22Rv1 (cell line): Measurements from ENCODE around the gene HGFAC.

Experiments
- H3K27ac ChIP-seq: fragments of 450-650 bp; 2 replicates; pipeline ENCODE4 v1.5.1; 2017
- CTCF ChIP-seq: fragments of 450-650 bp; IDR thresholded peaks from 2 replicates; pipeline ENCODE4 v1.5.1; 2017; ENCODE audit warnings: mild to moderate bottlenecking
- ZFX ChIP-seq: fragments of 450-650 bp; IDR thresholded peaks from 2 replicates; pipeline ENCODE4 v1.6.1; 2017; ENCODE audit warnings: antibody characterized with exemption, borderline replicate concordance

Gene HGFAC

DNA sequence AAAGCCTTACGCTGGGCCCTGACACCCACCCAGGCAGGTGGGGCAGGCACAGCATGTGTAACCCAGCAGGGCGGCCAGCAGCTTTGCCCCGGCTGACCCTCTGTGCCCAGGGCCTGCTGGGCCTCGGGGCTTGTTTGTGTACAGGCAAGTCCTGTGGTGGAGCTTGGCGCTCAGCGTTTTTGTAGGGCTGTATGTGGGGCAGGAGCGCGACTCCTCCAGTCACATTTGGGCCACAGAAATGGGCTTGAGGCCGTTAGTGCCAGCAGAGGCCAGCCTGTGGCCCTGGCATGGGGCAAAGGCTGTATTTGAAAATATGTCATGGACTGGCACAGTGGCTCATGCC is 14.7 kb upstream of the HGFAC start:
- TF ChIP-seq ZFX (no peak), CTCF (no peak)
- no peak overlapping the region for H3K27ac ChIP-seq

- TF ChIP-seq ZFX = no peak
- no peak for TF ChIP-seq CTCF
- H3K27ac ChIP-seq = no peak overlapping the region
These were observed 13.9 kb upstream of the HGFAC start for GRCh38 chr4:3427706-3428446.

DNA sequence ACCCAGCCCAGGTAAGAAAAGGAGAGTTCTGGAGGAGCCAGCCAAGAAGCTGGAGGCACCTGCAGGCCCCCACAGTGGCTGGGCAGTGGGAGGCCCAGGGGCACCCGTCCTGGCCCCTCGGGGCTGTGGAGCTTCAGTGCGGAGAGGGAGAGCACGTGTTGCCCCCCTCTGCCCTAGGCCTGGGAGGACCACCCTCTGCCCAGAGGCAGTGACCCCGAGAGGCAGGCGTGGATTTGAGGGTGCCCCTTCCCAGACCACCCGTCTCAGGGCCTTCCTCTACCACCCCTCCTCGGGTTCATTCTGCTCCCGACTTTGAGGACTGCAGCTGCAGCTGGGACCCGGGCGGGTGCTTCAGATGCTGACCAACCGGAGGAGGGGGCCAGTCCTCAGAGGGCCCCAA is 12.1 kb upstream of the HGFAC start:
- no peak for TF ChIP-seq ZFX
- TF ChIP-seq CTCF = no peak
- H3K27ac ChIP-seq = no peak overlapping the region

DNA sequence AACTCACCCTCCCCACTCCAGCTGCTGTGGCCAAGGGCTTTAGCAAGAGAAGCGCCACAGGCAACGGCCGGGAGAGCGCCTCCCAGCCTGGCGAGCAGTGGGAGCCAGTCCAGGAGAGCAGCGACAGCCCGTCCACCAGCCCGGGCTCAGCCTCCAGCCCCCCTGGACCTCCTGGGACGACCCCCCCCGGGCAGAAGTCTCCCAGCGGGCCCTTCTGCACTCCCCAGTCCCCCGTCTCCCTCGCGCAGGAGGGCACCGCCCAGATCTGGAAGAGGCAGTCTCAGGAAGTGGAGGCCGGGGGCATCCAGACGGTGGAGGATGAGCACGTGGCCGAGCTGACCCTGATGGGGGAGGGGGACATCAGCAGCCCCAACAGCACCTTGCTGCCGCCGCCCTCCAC is 11.2 kb upstream of the HGFAC start:
- no peak overlapping the region for H3K27ac ChIP-seq
- TF ChIP-seq ZFX = no peak
- no peak for TF ChIP-seq CTCF

DNA sequence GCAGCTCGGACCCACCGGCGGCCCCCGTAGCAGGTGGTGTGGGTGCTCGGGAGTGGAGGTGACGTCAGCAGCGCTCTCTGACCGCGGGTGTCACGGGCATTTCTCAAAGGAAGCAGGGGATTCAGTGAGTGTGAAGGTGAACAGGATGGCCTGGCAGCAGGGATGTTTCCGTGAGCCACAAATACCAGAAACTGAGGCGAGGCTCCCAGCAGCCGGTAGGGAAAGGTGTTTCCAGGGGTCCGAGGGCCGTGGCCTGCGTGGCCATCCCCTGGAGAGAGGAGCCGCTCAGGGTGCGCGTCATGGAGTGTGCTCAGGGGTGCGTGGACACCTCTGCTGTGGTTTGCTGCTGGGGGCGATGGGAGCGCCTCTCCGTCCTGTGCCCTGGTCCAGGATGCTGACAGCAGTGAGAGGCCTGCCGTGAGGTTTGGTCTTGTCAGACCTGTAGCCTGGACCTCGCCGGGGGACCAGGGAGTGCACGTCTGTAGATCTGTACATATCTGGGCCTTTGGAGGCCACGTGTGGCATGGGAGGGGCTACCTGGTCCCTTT is 10.2 kb upstream of the HGFAC start:
- no peak overlapping the region for H3K27ac ChIP-seq
- TF ChIP-seq CTCF (no peak), ZFX (no peak)

DNA sequence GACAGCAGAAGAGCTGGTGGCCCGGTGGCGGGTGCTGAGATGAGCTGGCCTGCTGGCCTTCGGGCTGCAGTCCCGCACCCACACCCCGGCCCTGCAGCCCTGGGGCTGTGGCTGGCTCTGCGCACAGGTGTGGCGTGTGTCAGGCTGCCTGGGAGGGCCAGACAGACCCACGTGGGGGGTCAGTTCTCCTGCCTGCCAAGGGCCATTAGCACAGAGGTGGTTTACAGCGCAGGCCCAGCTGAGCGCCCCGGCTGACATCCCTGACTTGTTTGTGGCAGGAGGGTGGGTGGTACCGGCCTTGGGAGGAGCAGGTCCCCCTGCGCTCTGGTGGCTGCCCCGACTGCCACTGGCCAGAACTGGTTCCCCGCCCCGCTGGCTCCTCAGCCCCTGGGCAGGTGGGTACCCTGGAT is 9.4 kb upstream of the HGFAC start:
- H3K27ac ChIP-seq = no peak overlapping the region
- TF ChIP-seq CTCF = no peak

DNA sequence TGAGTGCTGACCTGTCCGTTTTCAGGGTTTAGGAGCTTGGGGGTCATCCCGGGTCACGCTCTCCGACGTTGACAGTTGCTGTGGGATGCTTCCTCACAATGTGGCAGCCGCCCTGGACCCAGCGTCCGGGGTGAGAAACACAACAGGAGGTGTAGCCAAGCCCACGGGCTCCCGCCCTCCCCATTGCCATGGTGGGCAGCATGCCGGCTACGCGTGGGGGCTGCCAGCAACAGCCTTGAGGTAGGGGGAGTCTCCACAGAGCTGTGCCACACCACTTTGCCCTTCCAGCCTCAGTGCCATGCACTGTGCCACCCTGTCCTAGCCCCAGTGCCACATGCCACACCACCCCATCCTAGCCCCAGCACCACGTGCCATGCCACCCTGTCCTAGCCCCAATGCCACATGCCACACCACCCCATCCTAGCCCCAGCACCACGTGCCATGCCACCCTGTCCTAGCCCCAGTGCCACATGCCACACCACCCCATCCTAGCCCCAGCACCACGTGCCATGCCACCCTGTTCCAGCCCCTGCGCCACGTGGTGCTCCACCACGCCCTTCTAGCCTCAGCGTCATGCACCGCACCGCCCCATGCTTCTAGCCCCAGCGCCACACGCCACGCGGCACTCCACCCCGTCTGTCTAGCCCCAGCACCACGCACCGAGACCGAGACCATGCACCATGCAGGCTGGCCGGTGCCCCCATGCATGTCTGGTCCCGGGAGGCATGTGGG is 8.5 kb upstream of the HGFAC start:
- TF ChIP-seq CTCF (no peak), ZFX (no peak)
- H3K27ac ChIP-seq = no peak overlapping the region
